Gastrocnemius medialis (tissue), 4 donors: ENCODE measurements around the gene VAPA. TPM values are rescaled to one million over a fixed set of nuclear protein-coding genes. Genes with fewer than 3 reads are reported as not detected.

ENCODE experiments used
- ATAC-seq, 2 donors: fragments of 150-250 bp; one replicate each; pipeline ENCODE4 v1.9.1; 2016
- DNase-seq, 2 donors: peaks; one replicate each; pipeline ENCODE4 v3.0.0-alpha.2; 2019
- H3K27ac ChIP-seq, 4 donors: fragments of 200-600 bp; sonication (generic); 1 replicate in 1 of 4; 2 replicates in 3 of 4; pipeline ENCODE4 v1.5.1; 2016 to 2018; ENCODE audit warnings: mild to moderate bottlenecking in 2 of 4, moderate library complexity in 1 of 4
- H3K27me3 ChIP-seq, 3 donors: fragments of 200-600 bp; sonication (generic) in 2 of 3; 1 replicate in 1 of 3; 2 replicates in 2 of 3; pipeline versions ENCODE4 v1.5.1 to v1.6.0; 2016 to 2019; ENCODE audit warnings: mild to moderate bottlenecking in 1 of 3, moderate library complexity in 1 of 3
- H3K36me3 ChIP-seq, 2 donors: fragments of 200-600 bp; sonication (generic) in 1 of 2; one replicate each; pipeline ENCODE4 v1.5.1; 2017 to 2018
- H3K4me1 ChIP-seq, 2 donors: fragments of 200-600 bp; sonication (generic) in 1 of 2; one replicate each; pipeline ENCODE4 v1.5.1; 2016 to 2017; ENCODE audit warnings: mild to moderate bottlenecking in 2 of 2
- H3K4me3 ChIP-seq, 4 donors: fragments of 200-600 bp; sonication (generic) in 3 of 4; 1 replicate in 1 of 4; 2 replicates in 3 of 4; pipeline ENCODE4 v1.5.1; 2016 to 2019; ENCODE audit warnings: mild to moderate bottlenecking in 2 of 4
- H3K9me3 ChIP-seq, 3 donors: fragments of 200-600 bp; sonication (generic) in 2 of 3; 1 replicate in 1 of 3; 2 replicates in 2 of 3; pipeline ENCODE4 v1.5.1; 2016 to 2019
- CTCF ChIP-seq, 5 experiments: fragments of 450-650 bp in 3 of 5; fragments of 200-600 bp in 2 of 5; sonication (generic) in 2 of 5; IDR thresholded peaks in 4 of 5; conservative IDR thresholded peaks in 1 of 5; 1 replicate in 4 of 5; 2 replicates in 1 of 5; pipeline ENCODE4 v1.5.1; 2016 to 2019; ENCODE audit warnings: antibody characterized with exemption in 5 of 5, mild to moderate bottlenecking in 3 of 5, moderate library complexity in 3 of 5
- POLR2A ChIP-seq, 2 donors: fragments of 450-650 bp; IDR thresholded peaks; one replicate each; pipeline ENCODE4 v1.6.1; 2017; ENCODE audit warnings: antibody characterized with exemption in 2 of 2, mild to moderate bottlenecking in 2 of 2, moderate library complexity in 2 of 2
- in situ Hi-C, 4 donors: fragments of 200-750 bp; cut with MboI; loops; one replicate each; pipeline versions ENCODE4 v1.15.0 to v1.8.0; 2017; ENCODE audit warnings: low sequenced_read_pairs in 4 of 4
- intact Hi-C: fragments of 100-400 bp; cut with DNase I; formaldehyde crosslinking; loops from one replicate; pipeline ENCODE4 v1.15.1; 2023; ENCODE audit warnings: low total_unique reads
- total RNA-seq, 4 donors: library from RNA; depleted of rRNA; stranded (reverse); fragments of >200 nt; gene quantifications; one replicate each; pipeline versions ENCODE4 v1.1.0 to v1.2.3, GENCODE V29; 2016

The VAPA gene
- total RNA-seq, 4 donors from 2014 or later, result 227 to 320 (median 243) TPM

DNA sequence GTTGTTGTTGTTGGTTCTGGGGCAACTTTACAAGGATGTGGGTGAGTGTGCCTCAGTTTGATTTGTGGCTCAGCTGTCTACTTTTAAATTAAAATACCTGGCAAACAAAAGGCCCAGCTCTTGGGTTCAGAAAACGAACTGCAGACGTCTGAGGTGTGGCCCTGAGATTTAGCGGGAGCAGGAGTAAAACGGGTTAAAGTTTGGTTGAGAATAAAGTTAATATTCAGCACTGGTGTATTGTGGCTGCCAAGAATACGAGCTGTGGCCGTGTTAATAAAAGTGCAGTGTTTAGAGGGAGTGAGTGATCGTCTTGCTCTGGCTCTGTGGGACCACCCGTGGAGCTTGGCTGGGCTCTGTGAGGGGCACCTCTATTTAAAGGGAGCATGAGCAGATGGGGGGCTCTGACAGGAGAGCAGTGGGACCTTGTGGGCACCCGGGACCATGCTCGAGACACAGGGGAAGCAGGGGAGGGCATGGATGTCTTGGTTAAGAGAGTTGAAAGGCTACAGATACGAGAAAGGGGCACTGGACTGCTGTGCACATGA, 80.3 kb downstream of the VAPA start:
- Histone ChIP-seq H3K27ac (no peak overlapping the region), H3K36me3 (no peaks in the 10 kb centered on the region), H3K4me3 (no peak overlapping the region), H3K9me3 (peaks cover 0 to 3% (median 0%) of the 10 kb centered on the region in 3 donors), H3K27me3 (no peaks in the 10 kb centered on the region), H3K4me1 (no peaks in the 10 kb centered on the region)
- no peak for TF ChIP-seq CTCF (IDR thresholded peaks at IDR 0.05 in 4 of 5, conservative IDR thresholded peaks at IDR 0.05 in 1 of 5)
- no peak for TF ChIP-seq POLR2A (IDR thresholded peaks at IDR 0.05)
- DNase-seq, result no peak
- in situ Hi-C loops, result no loop called here
- intact Hi-C loops, result no loop called here
- no peak for ATAC-seq

DNA sequence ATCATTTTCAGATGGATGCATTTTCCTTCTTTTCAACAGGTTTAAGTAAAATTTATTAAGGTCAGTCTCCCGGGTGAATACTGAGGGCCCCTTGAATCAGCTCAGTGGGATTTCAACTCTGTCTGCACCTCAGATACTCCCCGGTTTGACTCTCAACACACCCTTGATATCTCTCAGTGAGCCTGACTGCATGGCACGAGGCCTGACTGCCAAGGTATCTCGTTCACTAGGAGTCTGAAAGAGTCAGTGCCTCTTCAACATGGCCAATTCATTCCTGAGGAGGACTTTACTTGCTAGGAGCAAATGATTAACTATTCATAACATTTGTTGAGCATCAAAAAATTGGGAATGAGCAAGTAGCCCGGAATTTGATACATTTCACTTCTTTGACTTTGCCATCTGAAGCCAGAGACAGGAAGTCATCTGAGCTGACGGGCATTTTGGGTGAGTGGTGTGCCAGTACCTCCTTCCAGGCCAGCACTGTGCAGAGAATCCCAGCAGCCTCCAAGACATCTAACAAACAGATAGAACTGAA, 81.0 kb downstream of the VAPA start:
- TF ChIP-seq CTCF (IDR thresholded peaks at IDR 0.05 in 4 of 5, conservative IDR thresholded peaks at IDR 0.05 in 1 of 5) (no peak), POLR2A (IDR thresholded peaks at IDR 0.05) (no peak)
- H3K36me3 ChIP-seq, result no peaks in the 10 kb centered on the region
- no peaks in the 10 kb centered on the region for H3K4me1 ChIP-seq
- intact Hi-C loops (no loop called here), in situ Hi-C loops (no loop called here)
- H3K27ac ChIP-seq, result no peak overlapping the region
- ATAC-seq (no peak), DNase-seq (no peak)
- H3K27me3 ChIP-seq, result no peaks in the 10 kb centered on the region
- H3K4me3 ChIP-seq, result no peak overlapping the region
- H3K9me3 ChIP-seq, result peaks cover 0 to 3% (median 0%) of the 10 kb centered on the region in 3 donors

GRCh38 chr18:9995631-9996030, 81.8 kb downstream of the VAPA start:
- in situ Hi-C loops (no loop called here), intact Hi-C loops (no loop called here)
- H3K27me3 ChIP-seq, result no peaks in the 10 kb centered on the region
- H3K4me3 ChIP-seq, result no peak overlapping the region
- DNase-seq (no peak), ATAC-seq (no peak)
- H3K4me1 ChIP-seq, result no peaks in the 10 kb centered on the region
- H3K36me3 ChIP-seq, result no peaks in the 10 kb centered on the region
- TF ChIP-seq CTCF (IDR thresholded peaks at IDR 0.05 in 4 of 5, conservative IDR thresholded peaks at IDR 0.05 in 1 of 5) (no peak), POLR2A (IDR thresholded peaks at IDR 0.05) (no peak)
- no peak overlapping the region for H3K27ac ChIP-seq
- H3K9me3 ChIP-seq, result peaks cover 0 to 3% (median 0%) of the 10 kb centered on the region in 3 donors

DNA sequence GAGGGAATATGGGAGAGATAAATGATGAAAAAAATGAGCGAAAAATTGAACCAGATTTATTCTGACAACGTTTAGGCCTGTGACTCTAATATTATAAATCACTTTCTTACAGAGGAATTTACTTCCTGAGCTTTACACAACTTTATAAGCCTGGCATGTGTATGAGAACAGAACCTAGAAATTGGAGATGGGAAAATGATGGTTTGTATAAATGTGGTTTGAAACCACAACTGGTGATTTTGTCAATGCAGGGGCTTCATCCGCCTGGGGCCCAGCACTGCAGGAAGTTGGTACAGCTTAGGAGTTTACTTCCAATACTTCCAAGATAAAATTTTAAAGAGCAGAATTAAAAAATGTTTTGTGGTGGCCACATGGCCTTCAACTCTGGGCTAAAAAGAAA, 82.3 kb downstream of the VAPA start:
- intact Hi-C loops, result no loop called here
- Histone ChIP-seq H3K4me3 (no peak overlapping the region), H3K4me1 (no peaks in the 10 kb centered on the region), H3K27me3 (no peaks in the 10 kb centered on the region), H3K27ac (no peak overlapping the region), H3K9me3 (peaks cover 0 to 3% (median 0%) of the 10 kb centered on the region in 3 donors), H3K36me3 (no peaks in the 10 kb centered on the region)
- ATAC-seq, result no peak
- TF ChIP-seq POLR2A (IDR thresholded peaks at IDR 0.05) (no peak), CTCF (IDR thresholded peaks at IDR 0.05 in 4 of 5, conservative IDR thresholded peaks at IDR 0.05 in 1 of 5) (no peak)
- no peak for DNase-seq
- in situ Hi-C loops, result no loop called here

DNA sequence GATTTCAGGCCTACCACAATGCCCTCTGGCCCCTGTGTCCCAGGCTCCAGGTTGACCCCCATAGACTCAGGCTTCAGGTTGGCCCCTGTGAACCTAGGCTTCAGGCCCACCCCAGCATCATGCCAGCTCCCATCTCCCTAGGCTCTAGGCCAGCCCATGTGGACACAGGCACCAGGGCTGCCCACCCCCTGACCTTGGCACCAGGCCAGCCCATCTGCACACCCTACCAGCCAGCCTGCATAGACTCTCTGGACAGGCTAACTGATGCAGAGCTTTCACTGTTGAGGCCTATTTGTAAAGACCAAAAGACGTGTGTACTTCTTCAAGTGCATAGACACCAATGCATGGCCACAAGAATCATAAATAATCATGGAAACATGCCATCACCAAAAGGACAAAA, 83.9 kb downstream of the VAPA start:
- intact Hi-C loops, result no loop called here
- Histone ChIP-seq H3K9me3 (peaks cover 0 to 3% (median 0%) of the 10 kb centered on the region in 3 donors), H3K27ac (no peak overlapping the region), H3K4me1 (no peaks in the 10 kb centered on the region), H3K27me3 (no peaks in the 10 kb centered on the region), H3K36me3 (no peaks in the 10 kb centered on the region), H3K4me3 (no peak overlapping the region)
- TF ChIP-seq CTCF (IDR thresholded peaks at IDR 0.05 in 4 of 5, conservative IDR thresholded peaks at IDR 0.05 in 1 of 5) (no peak), POLR2A (IDR thresholded peaks at IDR 0.05) (no peak)
- in situ Hi-C loops, result no loop called here
- no peak for ATAC-seq
- DNase-seq, result no peak
